Liver (tissue), 9 donors: ENCODE results near the gene ABCC3. TPM values are rescaled to one million over a fixed set of nuclear protein-coding genes. Genes with fewer than 3 reads are reported as not detected.

Experiments used
- DNase-seq: peaks from one replicate; pipeline ENCODE4 v3.0.0-alpha.2; 2017; ENCODE audit warnings: low spot score
- H3K27ac ChIP-seq, 2 donors: one replicate each; pipeline ENCODE4 v1.7.0; 2013; ENCODE audit warnings: inconsistent platforms in 2 of 2, low read length in 2 of 2, control low read depth in 1 of 2, low read depth in 1 of 2, mild to moderate bottlenecking in 1 of 2
- H3K27me3 ChIP-seq, 4 donors: one replicate each; pipeline versions ENCODE4 v1.6.1 to v1.7.0; 2013; ENCODE audit warnings: low read length in 3 of 4, inconsistent platforms in 1 of 4, mild to moderate bottlenecking in 1 of 4, moderate library complexity in 1 of 4; ENCODE audit not compliant: control insufficient read depth in 4 of 4, insufficient read depth in 4 of 4
- H3K36me3 ChIP-seq, 4 donors: one replicate each; pipeline versions ENCODE4 v1.6.1 to v1.7.0; 2013; ENCODE audit warnings: low read length in 3 of 4, mild to moderate bottlenecking in 3 of 4, low read depth in 1 of 4, moderate library complexity in 1 of 4; ENCODE audit not compliant: control insufficient read depth in 4 of 4, insufficient read depth in 3 of 4
- H3K4me1 ChIP-seq, 4 donors: one replicate each; pipeline versions ENCODE4 v1.6.1 to v1.7.0; 2013; ENCODE audit warnings: low read length in 3 of 4, mild to moderate bottlenecking in 3 of 4, moderate library complexity in 1 of 4; ENCODE audit not compliant: control insufficient read depth in 4 of 4, insufficient read depth in 4 of 4
- H3K4me3 ChIP-seq, 3 donors: one replicate each; pipeline versions ENCODE4 v1.6.1 to v1.7.0; 2013; ENCODE audit warnings: low read length in 3 of 3, control low read depth in 1 of 3, low read depth in 1 of 3, mild to moderate bottlenecking in 1 of 3
- H3K9ac ChIP-seq, 2 donors: one replicate each; pipeline ENCODE4 v1.7.0; 2013; ENCODE audit warnings: low read length in 2 of 2, mild to moderate bottlenecking in 2 of 2, moderate library complexity in 2 of 2, control low read depth in 1 of 2, low read depth in 1 of 2
- H3K9me3 ChIP-seq, 4 donors: one replicate each; pipeline versions ENCODE4 v1.6.1 to v1.7.0; 2013; ENCODE audit warnings: low read length in 3 of 4; ENCODE audit not compliant: control insufficient read depth in 4 of 4
- ATF3 ChIP-seq: IDR thresholded peaks from 2 replicates; pipeline ENCODE4 v1.6.1; 2016; ENCODE audit warnings: antibody characterized with exemption
- CTCF ChIP-seq: fragments of 150-350 bp; IDR thresholded peaks from 2 replicates; pipeline ENCODE4 v1.5.1; 2017; ENCODE audit warnings: improper control_type of control experiment, low read depth, low read length; ENCODE audit not compliant: missing input control
- EGR1 ChIP-seq, 2 donors: IDR thresholded peaks; 2 replicates each; pipeline ENCODE4 v1.6.1; 2016 to 2018; ENCODE audit warnings: antibody characterized with exemption in 2 of 2, low read depth in 2 of 2
- FOXA1 ChIP-seq: IDR thresholded peaks from 2 replicates; pipeline ENCODE4 v1.6.1; 2016; ENCODE audit warnings: antibody characterized with exemption
- FOXA2 ChIP-seq: IDR thresholded peaks from 2 replicates; pipeline ENCODE4 v1.6.1; 2016; ENCODE audit warnings: antibody characterized with exemption
- GABPA ChIP-seq, 2 donors: IDR thresholded peaks in 1 of 2; conservative IDR thresholded peaks in 1 of 2; 2 replicates each; pipeline ENCODE4 v1.6.1; 2016; ENCODE audit warnings: antibody characterized with exemption in 2 of 2, mild to moderate bottlenecking in 1 of 2, moderate library complexity in 1 of 2
- HNF4A ChIP-seq, 2 donors: conservative IDR thresholded peaks; 2 replicates each; pipeline ENCODE4 v1.6.1; 2016; ENCODE audit warnings: antibody characterized with exemption in 2 of 2, mild to moderate bottlenecking in 2 of 2
- HNF4G ChIP-seq: IDR thresholded peaks from 2 replicates; pipeline ENCODE4 v1.6.1; 2016; ENCODE audit warnings: antibody characterized with exemption
- JUND ChIP-seq, 2 donors: IDR thresholded peaks; 2 replicates each; pipeline ENCODE4 v1.6.1; 2016; ENCODE audit warnings: antibody characterized with exemption in 2 of 2
- MAX ChIP-seq: IDR thresholded peaks from 2 replicates; pipeline ENCODE4 v1.6.1; 2016; ENCODE audit warnings: antibody characterized with exemption
- NR2F2 ChIP-seq: IDR thresholded peaks from 2 replicates; pipeline ENCODE4 v1.6.1; 2016; ENCODE audit warnings: antibody characterized with exemption
- RAD21 ChIP-seq, 2 donors: IDR thresholded peaks; 2 replicates each; pipeline ENCODE4 v1.6.1; 2016; ENCODE audit warnings: antibody characterized with exemption in 2 of 2, mild to moderate bottlenecking in 2 of 2
- REST ChIP-seq: IDR thresholded peaks from 2 replicates; pipeline ENCODE4 v1.6.1; 2016; ENCODE audit warnings: antibody characterized with exemption, mild to moderate bottlenecking
- RXRA ChIP-seq, 2 donors: IDR thresholded peaks; 2 replicates each; pipeline ENCODE4 v1.6.1; 2017 to 2018; ENCODE audit warnings: antibody characterized with exemption in 2 of 2, mild to moderate bottlenecking in 1 of 2
- SP1 ChIP-seq: IDR thresholded peaks from 2 replicates; pipeline ENCODE4 v1.6.1; 2018; ENCODE audit warnings: antibody characterized with exemption, mild to moderate bottlenecking
- TAF1 ChIP-seq: conservative IDR thresholded peaks from 2 replicates; pipeline ENCODE4 v1.6.1; 2016; ENCODE audit warnings: antibody characterized with exemption, mild to moderate bottlenecking
- YY1 ChIP-seq: IDR thresholded peaks from 2 replicates; pipeline ENCODE4 v1.6.1; 2016; ENCODE audit warnings: antibody characterized with exemption, mild to moderate bottlenecking
- ZBTB33 ChIP-seq: IDR thresholded peaks from 2 replicates; pipeline ENCODE4 v1.6.1; 2016; ENCODE audit warnings: antibody characterized with exemption
- WGBS: extraction: QIAGEN DNeasy Blood & Tissue Kit; methylation state at CpG from one replicate; pipeline ENCODE4 v1.1.7; 2013; 5-methylcytosine and 5-hydroxymethylcytosine counted together
- polyA plus RNA-seq, 2 donors: library from polyadenylated mRNA; stranded (reverse) in 1 of 2; unstranded in 1 of 2; fragments of 200-250 nt in 1 of 2; fragments of >200 nt in 1 of 2; fragmentation: Nextera tagmentation in 1 of 2; extraction: Ambion mirVana in 1 of 2; gene quantifications; one replicate each; pipeline versions ENCODE4 v1.2.1 to v1.2.3, GENCODE V29; 2013 to 2015
- total RNA-seq, 2 donors: library from RNA; depleted of rRNA; stranded (reverse); fragments of >200 nt; gene quantifications; one replicate each; pipeline ENCODE4 v1.2.3, GENCODE V29; 2014
- donor health status: healthy.
- donor health status: healthy.
- donor health status: healthy.
- donor health status: healthy.
- donor health status: healthy.

ABCC3 gene
- total RNA-seq, result 100 to 1,000 TPM in 1 of 2 donors, 10 to 100 TPM in 1; 10.5 to 197 TPM
- 10 to 100 TPM; 66.7 to 94.3 TPM for polyA plus RNA-seq

- H3K9ac ChIP-seq, result peak within 1 kb of the TSS; percentile 81 to 93
- TF ChIP-seq MAX (no peak), ZBTB33 (no peak), HNF4G (peak; percentile 65), TAF1 (no peak), HNF4A (conservative IDR thresholded peaks at IDR 0.05) (peak; percentile 82 to 87), YY1 (no peak), NR2F2 (no peak), REST (no peak), GABPA (IDR thresholded peaks at IDR 0.05 in 1 of 2, conservative IDR thresholded peaks at IDR 0.05 in 1 of 2) (no peak), FOXA1 (no peak), CTCF (no peak), RXRA (IDR thresholded peaks at IDR 0.05) (peak; percentile 3 to 13), EGR1 (IDR thresholded peaks at IDR 0.05; ENCODE audit: low read depth in 2 of 2) (no peak), SP1 (peak; percentile 33), RAD21 (IDR thresholded peaks at IDR 0.05) (no peak), JUND (IDR thresholded peaks at IDR 0.05) (peak; percentile 42 to 72), ATF3 (no peak), FOXA2 (no peak)
- peak within 1 kb of the TSS; percentile 79 to 95 (median 87) for H3K4me3 ChIP-seq
- 16% methylated on average over 48 of the region's 48 CpGs for WGBS
- no peaks in the 10 kb centered on the region for H3K36me3 ChIP-seq
- no peaks in the 10 kb centered on the region for H3K27me3 ChIP-seq
- no peaks in the 10 kb centered on the region for H3K9me3 ChIP-seq
- DNase-seq, result peak; percentile 55
- peak within 1 kb of the TSS; percentile 89 to 92 for H3K27ac ChIP-seq
- H3K4me1 ChIP-seq, result peaks cover 9 to 47% (median 37%) of the 10 kb centered on the region in 4 donors
These were observed at the start of gene ABCC3 for GRCh38 chr17:50634224-50634914. TSS of gene ABCC3 (plus strand) at chr17:50634881. CDS start at chr17:50634937, 56 bp downstream.
